ENCODE measurements around the gene TNFRSF21.
A peak's percentile ranks its signal among the peaks of the same experiment; 100 is the strongest.

The TNFRSF21 gene

DNA sequence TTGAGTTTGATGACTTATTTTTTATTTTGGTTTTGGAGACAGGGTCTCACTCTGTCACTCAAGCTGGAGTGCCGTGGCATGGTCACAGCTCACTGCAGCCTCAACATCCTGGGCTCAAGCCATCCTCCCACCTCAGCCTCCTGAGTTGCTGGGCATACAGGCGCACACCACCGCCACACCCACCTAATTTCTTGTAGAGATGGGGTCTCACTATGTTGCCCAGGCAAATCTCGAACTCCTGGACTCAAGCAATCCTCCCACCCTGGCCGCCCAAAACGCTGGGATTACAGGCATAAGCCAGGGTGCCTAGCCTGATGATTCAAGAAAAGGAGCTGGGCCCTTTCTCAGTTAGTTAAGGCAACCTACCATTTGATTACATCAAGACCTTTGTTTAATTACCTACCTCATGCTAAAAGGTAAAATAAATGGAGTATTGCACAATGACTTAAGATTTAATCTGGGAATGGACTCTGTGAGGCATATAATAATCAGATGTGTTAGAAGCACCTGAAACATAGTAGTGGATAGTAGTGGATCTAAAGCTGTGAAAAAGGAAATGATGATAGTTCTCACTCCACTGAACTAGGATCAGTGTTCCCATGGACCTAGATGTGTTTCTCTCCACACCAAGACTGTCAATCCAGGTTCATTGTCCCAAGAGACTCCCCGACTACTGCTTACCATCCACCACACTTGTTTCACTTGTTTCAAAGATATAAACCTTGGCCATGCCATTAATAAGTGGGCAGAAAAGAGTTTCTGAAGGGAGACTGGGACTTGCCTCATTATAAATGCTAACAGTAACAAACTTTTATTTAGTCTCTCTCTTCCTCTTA, 2.1 kb downstream of the TNFRSF21 start:
- no peak for TF ChIP-seq CTCF (IDR thresholded peaks at IDR 0.05; ENCODE audit: extremely low read depth, missing control alignments)
- DNase-seq (ENCODE audit: low spot score) = no peak

- no peak for DNase-seq (ENCODE audit: low spot score)
- no peak for TF ChIP-seq CTCF (IDR thresholded peaks at IDR 0.05; ENCODE audit: extremely low read depth, missing control alignments)
Observed at GRCh38 chr6:47306887-47307286, 2.8 kb downstream of the TNFRSF21 start.

DNA sequence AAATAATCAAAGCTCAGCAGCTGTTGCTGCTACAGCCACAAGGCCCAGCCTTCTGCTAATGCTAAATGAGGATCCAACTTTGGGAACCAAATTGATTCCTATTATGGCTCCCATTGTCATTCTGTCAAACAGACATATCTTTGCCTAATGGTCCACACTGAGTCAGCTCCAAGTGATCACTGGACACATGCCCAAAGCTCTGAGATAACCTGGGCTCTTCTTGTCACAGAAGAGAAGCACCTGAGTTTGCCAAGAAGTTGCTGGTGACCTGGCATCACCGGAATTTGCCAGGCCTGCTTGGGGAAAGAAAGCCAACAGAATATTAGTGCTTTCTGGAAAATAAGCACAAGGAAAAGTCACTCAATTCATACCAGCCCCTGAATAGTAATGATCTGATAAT, 5.8 kb downstream of the TNFRSF21 start:
- TF ChIP-seq CTCF (IDR thresholded peaks at IDR 0.05; ENCODE audit: extremely low read depth, missing control alignments) = no peak

GRCh38 chr6:47303342-47303741, 6.4 kb downstream of the TNFRSF21 start:
- DNase-seq (ENCODE audit: low spot score) = peak; percentile 31
- TF ChIP-seq CTCF (IDR thresholded peaks at IDR 0.05; ENCODE audit: extremely low read depth, missing control alignments) = no peak

More for the DNA sequence above, 5.8 kb downstream of the TNFRSF21 start:
- DNase-seq (ENCODE audit: low spot score) = no peak

GRCh38 chr6:47302043-47302442, 7.7 kb downstream of the TNFRSF21 start:
- TF ChIP-seq CTCF (IDR thresholded peaks at IDR 0.05; ENCODE audit: extremely low read depth, missing control alignments) = no peak
- DNase-seq (ENCODE audit: low spot score) = peak; percentile 14

GRCh38 chr6:47301441-47301840, 8.3 kb downstream of the TNFRSF21 start:
- no peak for TF ChIP-seq CTCF (IDR thresholded peaks at IDR 0.05; ENCODE audit: extremely low read depth, missing control alignments)
- no peak for DNase-seq (ENCODE audit: low spot score)

GRCh38 chr6:47300417-47300816, 9.3 kb downstream of the TNFRSF21 start:
- no peak for TF ChIP-seq CTCF (IDR thresholded peaks at IDR 0.05; ENCODE audit: extremely low read depth, missing control alignments)
- DNase-seq (ENCODE audit: low spot score) = no peak
